Astrocyte (in vitro differentiated cells and primary cell): ENCODE data around the gene TRIL.

Source experiments
- EZH2 ChIP-seq: IDR thresholded peaks from 2 replicates; pipeline ENCODE4 v1.6.1; 2012; ENCODE audit warnings: mild to moderate bottlenecking, low read length, inconsistent platforms; ENCODE audit not compliant: insufficient read depth
- TF ChIP-seq, protein P1 (sequence below): IDR thresholded peaks from 2 replicates; pipeline ENCODE4 v1.5.1; 2011; ENCODE audit warnings: low read depth, mild to moderate bottlenecking, inconsistent platforms, low read length, moderate library complexity; ENCODE audit not compliant: insufficient read depth

GRCh38 chr7:28940741-28941384 is 17.3 kb downstream of the TRIL start:
- TF ChIP-seq, protein P1, sequence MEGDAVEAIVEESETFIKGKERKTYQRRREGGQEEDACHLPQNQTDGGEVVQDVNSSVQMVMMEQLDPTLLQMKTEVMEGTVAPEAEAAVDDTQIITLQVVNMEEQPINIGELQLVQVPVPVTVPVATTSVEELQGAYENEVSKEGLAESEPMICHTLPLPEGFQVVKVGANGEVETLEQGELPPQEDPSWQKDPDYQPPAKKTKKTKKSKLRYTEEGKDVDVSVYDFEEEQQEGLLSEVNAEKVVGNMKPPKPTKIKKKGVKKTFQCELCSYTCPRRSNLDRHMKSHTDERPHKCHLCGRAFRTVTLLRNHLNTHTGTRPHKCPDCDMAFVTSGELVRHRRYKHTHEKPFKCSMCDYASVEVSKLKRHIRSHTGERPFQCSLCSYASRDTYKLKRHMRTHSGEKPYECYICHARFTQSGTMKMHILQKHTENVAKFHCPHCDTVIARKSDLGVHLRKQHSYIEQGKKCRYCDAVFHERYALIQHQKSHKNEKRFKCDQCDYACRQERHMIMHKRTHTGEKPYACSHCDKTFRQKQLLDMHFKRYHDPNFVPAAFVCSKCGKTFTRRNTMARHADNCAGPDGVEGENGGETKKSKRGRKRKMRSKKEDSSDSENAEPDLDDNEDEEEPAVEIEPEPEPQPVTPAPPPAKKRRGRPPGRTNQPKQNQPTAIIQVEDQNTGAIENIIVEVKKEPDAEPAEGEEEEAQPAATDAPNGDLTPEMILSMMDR = no peak
- no peak for TF ChIP-seq EZH2
